ENCODE results near the gene ACCSL. TPM values are rescaled to one million over a fixed set of nuclear protein-coding genes. Genes with fewer than 3 reads are reported as not detected.

The ACCSL gene
- total RNA-seq = not detected
- not detected for polyA plus RNA-seq (2013, experiment 1 of 2)
- polyA plus RNA-seq (2013, experiment 2 of 2) = not detected
- long read RNA-seq, experiment 1 = 0 reads
- long read RNA-seq, experiment 2 = 0 reads
- long read RNA-seq, experiment 3 = 0 reads
- long read RNA-seq, experiment 4 = 0 reads

DNA sequence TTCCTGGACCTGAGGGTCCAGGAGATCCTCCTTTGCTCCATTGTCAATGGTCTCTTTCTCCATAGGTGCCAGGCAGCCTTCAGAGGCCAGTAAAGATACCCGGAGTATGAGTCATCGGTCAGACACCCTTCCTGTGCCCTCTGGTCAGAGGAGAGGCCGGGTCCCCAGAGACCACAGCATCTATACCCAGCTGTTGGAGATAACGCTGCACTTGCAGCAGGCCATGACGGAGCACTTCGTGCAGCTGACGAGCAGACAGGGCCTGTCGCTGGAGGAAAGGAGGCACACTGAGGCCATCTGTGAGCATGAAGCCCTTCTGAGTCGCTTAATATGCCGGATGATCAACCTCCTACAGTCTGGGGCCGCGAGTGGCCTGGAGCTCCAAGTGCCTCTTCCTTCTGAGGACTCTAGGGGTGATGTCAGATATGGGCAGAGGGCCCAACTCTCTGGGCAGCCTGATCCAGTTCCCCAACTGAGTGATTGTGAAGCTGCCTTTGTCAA, at the start of gene ACCSL:
Gene ACCSL (plus strand): TSS at position 51 of the 501 bp plus-strand sequence. CDS start 56 bp downstream, at position 107.
- H3K9me3 Mint-ChIP-seq = no peaks in the 10 kb centered on the region
- Histone ChIP-seq H3K27me3 (ENCODE audit: control insufficient read depth, insufficient read depth, low read length, poor library complexity, severe bottlenecking) (peaks cover 8% of the 10 kb centered on the region), H3K4me1 (ENCODE audit: control insufficient read depth, insufficient read depth, low read length) (no peaks in the 10 kb centered on the region), H3K9me3 (ENCODE audit: control insufficient read depth, low read length) (no peaks in the 10 kb centered on the region), H3K36me3 (ENCODE audit: control insufficient read depth, insufficient read depth, low read length) (no peaks in the 10 kb centered on the region), H3K4me3 (ENCODE audit: low read length) (no peak within 1 kb of the TSS), H3K27ac (ENCODE audit: low read depth, low read length) (no peak within 1 kb of the TSS), H3K9ac (ENCODE audit: extremely low read depth, low read length, poor library complexity, severe bottlenecking) (no peak within 1 kb of the TSS)
- DNase-seq = peak; percentile 36
- no peak within 1 kb of the TSS for H3K27ac Mint-ChIP-seq
- WGBS, 2 experiments (ENCODE audit: insufficient coverage in 1 of 2, insufficient read length in 1 of 2) = 91 to 95% methylated on average over 9 to 12 of the region's 12 CpGs
- no peak within 1 kb of the TSS for H3K4me3 Mint-ChIP-seq
- TF ChIP-seq, protein P1, sequence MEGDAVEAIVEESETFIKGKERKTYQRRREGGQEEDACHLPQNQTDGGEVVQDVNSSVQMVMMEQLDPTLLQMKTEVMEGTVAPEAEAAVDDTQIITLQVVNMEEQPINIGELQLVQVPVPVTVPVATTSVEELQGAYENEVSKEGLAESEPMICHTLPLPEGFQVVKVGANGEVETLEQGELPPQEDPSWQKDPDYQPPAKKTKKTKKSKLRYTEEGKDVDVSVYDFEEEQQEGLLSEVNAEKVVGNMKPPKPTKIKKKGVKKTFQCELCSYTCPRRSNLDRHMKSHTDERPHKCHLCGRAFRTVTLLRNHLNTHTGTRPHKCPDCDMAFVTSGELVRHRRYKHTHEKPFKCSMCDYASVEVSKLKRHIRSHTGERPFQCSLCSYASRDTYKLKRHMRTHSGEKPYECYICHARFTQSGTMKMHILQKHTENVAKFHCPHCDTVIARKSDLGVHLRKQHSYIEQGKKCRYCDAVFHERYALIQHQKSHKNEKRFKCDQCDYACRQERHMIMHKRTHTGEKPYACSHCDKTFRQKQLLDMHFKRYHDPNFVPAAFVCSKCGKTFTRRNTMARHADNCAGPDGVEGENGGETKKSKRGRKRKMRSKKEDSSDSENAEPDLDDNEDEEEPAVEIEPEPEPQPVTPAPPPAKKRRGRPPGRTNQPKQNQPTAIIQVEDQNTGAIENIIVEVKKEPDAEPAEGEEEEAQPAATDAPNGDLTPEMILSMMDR (conservative IDR thresholded peaks at IDR 0.05) = no peak
- H3K36me3 Mint-ChIP-seq (ENCODE audit: low read depth) = no peaks in the 10 kb centered on the region
- no peaks in the 10 kb centered on the region for H3K4me1 Mint-ChIP-seq
- peaks cover 26% of the 10 kb centered on the region for H3K27me3 Mint-ChIP-seq (ENCODE audit: insufficient read depth)

DNA sequence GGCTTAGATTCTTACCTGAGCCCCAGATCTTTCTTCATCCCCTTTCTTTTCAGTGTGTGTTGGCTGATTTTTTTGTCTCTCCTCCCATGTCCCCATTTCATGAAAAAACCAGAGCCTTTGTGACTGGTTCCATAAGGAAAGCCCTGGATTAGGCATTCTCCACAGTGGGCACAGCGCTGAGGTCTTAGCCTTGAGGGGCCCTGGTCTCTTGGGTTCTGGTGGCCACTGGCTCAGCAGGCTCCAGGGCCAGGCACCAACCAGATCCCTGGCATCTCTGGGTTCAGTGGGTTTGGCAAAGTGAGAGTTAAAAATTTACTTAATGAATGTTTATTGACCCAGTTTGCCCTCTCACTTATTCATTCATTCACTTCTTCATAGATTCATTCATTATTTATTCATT, 49.5 kb upstream of the ACCSL start:
- no peak overlapping the region for H3K27ac ChIP-seq (ENCODE audit: low read depth, low read length)
- Mint-ChIP-seq H3K36me3 (ENCODE audit: low read depth) (no peaks in the 10 kb centered on the region), H3K27me3 (ENCODE audit: insufficient read depth) (no peaks in the 10 kb centered on the region), H3K27ac (no peak overlapping the region), H3K4me1 (no peaks in the 10 kb centered on the region), H3K4me3 (no peak overlapping the region), H3K9me3 (no peaks in the 10 kb centered on the region)
- no peaks in the 10 kb centered on the region for H3K36me3 ChIP-seq (ENCODE audit: control insufficient read depth, insufficient read depth, low read length)
- H3K27me3 ChIP-seq (ENCODE audit: control insufficient read depth, insufficient read depth, low read length, poor library complexity, severe bottlenecking) = no peaks in the 10 kb centered on the region
- no peaks in the 10 kb centered on the region for H3K4me1 ChIP-seq (ENCODE audit: control insufficient read depth, insufficient read depth, low read length)
- WGBS, 2 experiments (ENCODE audit: insufficient coverage in 1 of 2, insufficient read length in 1 of 2) = 92 to 100% methylated on average over 1 of the region's 1 CpG
- no peak for DNase-seq
- H3K9ac ChIP-seq (ENCODE audit: extremely low read depth, low read length, poor library complexity, severe bottlenecking) = no peak overlapping the region
- H3K4me3 ChIP-seq (ENCODE audit: low read length) = no peak overlapping the region
- TF ChIP-seq, protein P1 (conservative IDR thresholded peaks at IDR 0.05) = no peak
- no peaks in the 10 kb centered on the region for H3K9me3 ChIP-seq (ENCODE audit: control insufficient read depth, low read length)

DNA sequence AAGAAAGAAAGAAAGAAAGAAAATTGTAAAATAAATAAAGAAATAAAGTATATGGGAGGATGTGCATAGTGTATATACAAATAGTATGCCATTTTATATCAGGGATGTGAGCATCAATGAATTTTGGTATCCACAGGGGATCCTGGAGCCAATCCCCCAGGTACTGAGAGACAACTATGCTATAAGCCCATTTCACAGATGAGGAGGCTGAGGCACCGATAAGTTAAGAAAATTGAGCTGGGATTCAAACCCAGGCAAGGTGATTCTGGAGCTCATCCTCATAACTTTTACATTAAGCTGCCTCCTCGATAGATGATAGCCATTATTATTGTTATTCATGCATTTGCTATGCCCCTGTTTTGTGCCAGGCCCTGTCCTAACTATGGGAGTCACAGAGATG, 47.0 kb upstream of the ACCSL start:
- Histone ChIP-seq H3K27ac (ENCODE audit: low read depth, low read length) (no peak overlapping the region), H3K36me3 (ENCODE audit: control insufficient read depth, insufficient read depth, low read length) (no peaks in the 10 kb centered on the region), H3K4me1 (ENCODE audit: control insufficient read depth, insufficient read depth, low read length) (peaks cover 4% of the 10 kb centered on the region), H3K27me3 (ENCODE audit: control insufficient read depth, insufficient read depth, low read length, poor library complexity, severe bottlenecking) (no peaks in the 10 kb centered on the region), H3K9me3 (ENCODE audit: control insufficient read depth, low read length) (no peaks in the 10 kb centered on the region), H3K4me3 (ENCODE audit: low read length) (no peak overlapping the region), H3K9ac (ENCODE audit: extremely low read depth, low read length, poor library complexity, severe bottlenecking) (no peak overlapping the region)
- Mint-ChIP-seq H3K27ac (no peak overlapping the region), H3K36me3 (ENCODE audit: low read depth) (no peaks in the 10 kb centered on the region), H3K27me3 (ENCODE audit: insufficient read depth) (no peaks in the 10 kb centered on the region), H3K9me3 (no peaks in the 10 kb centered on the region), H3K4me1 (peaks cover 7% of the 10 kb centered on the region), H3K4me3 (no peak overlapping the region)
- DNase-seq = no peak
- 46 to 50% methylated on average over 2 of the region's 2 CpGs for WGBS, 2 experiments (ENCODE audit: insufficient coverage in 1 of 2, insufficient read length in 1 of 2)
- TF ChIP-seq, protein P1 (conservative IDR thresholded peaks at IDR 0.05) = no peak
